Activated T-cell treated with anti-CD3 and anti-CD28 coated beads, Interleukin-2, amount 50 U/mL, for 24 hours (primary cell): ENCODE measurements around the gene PCDHA2.
"Not testable (repeated sequence)": the region's sequence is repeated elsewhere in the genome, so short reads cannot be mapped to it uniquely, and the experiment has no call there.

Source experiments
- DNase-seq: peaks from one replicate; pipeline ENCODE4 v3.0.0-alpha.2; 2020
- H3K27ac Mint-ChIP-seq: 2 replicates; pipeline ENCODE4 v1.8.0; 2020; ENCODE audit warnings: mild to moderate bottlenecking, mixed read lengths
- H3K27me3 Mint-ChIP-seq: 2 replicates; pipeline ENCODE4 v1.8.0; 2020; ENCODE audit warnings: mixed read lengths
- H3K36me3 Mint-ChIP-seq: 2 replicates; pipeline ENCODE4 v1.8.0; 2020; ENCODE audit warnings: low read depth, mixed read lengths
- H3K4me1 Mint-ChIP-seq: 2 replicates; pipeline ENCODE4 v1.8.0; 2020; ENCODE audit warnings: low read depth, mixed read lengths
- H3K4me3 Mint-ChIP-seq: 2 replicates; pipeline ENCODE4 v1.8.0; 2020; ENCODE audit warnings: mild to moderate bottlenecking, moderate library complexity, mixed read lengths
- H3K9me3 Mint-ChIP-seq: 2 replicates; pipeline ENCODE4 v1.8.0; 2020; ENCODE audit warnings: mixed read lengths

PCDHA2 gene

GRCh38 chr5:140801494-140801841, 6.8 kb downstream of the PCDHA2 start:
- DNase-seq: no peak
- H3K4me1 Mint-ChIP-seq: no peaks in the 10 kb centered on the region
- H3K27me3 Mint-ChIP-seq: peaks cover 57% of the 10 kb centered on the region
- peaks cover 18% of the 10 kb centered on the region for H3K36me3 Mint-ChIP-seq
- H3K27ac Mint-ChIP-seq: peak overlapping the region; percentile 22
- no peak overlapping the region for H3K4me3 Mint-ChIP-seq
- H3K9me3 Mint-ChIP-seq: peaks cover 34% of the 10 kb centered on the region

GRCh38 chr5:140802381-140802780, 7.7 kb downstream of the PCDHA2 start:
- H3K9me3 Mint-ChIP-seq: peaks cover 37% of the 10 kb centered on the region
- peaks cover 65% of the 10 kb centered on the region for H3K27me3 Mint-ChIP-seq
- H3K36me3 Mint-ChIP-seq: peaks cover 20% of the 10 kb centered on the region
- DNase-seq, H3K4me1 Mint-ChIP-seq, H3K4me3 Mint-ChIP-seq, H3K27ac Mint-ChIP-seq: not testable (repeated sequence)

- no peak overlapping the region for H3K4me3 Mint-ChIP-seq
- H3K9me3 Mint-ChIP-seq: peaks cover 40% of the 10 kb centered on the region
- no peak for DNase-seq
- peaks cover 70% of the 10 kb centered on the region for H3K27me3 Mint-ChIP-seq
- peaks cover 20% of the 10 kb centered on the region for H3K36me3 Mint-ChIP-seq
- peaks cover 3% of the 10 kb centered on the region for H3K4me1 Mint-ChIP-seq
- H3K27ac Mint-ChIP-seq: no peak overlapping the region
These were observed 8.2 kb downstream of the PCDHA2 start for GRCh38 chr5:140802781-140803271.

- no peak within 1 kb of the TSS for H3K27ac Mint-ChIP-seq
- H3K27me3 Mint-ChIP-seq: peaks cover 51% of the 10 kb centered on the region
- H3K9me3 Mint-ChIP-seq: peaks cover 35% of the 10 kb centered on the region
- H3K36me3 Mint-ChIP-seq: peaks cover 8% of the 10 kb centered on the region
- DNase-seq: no peak
- peaks cover 3% of the 10 kb centered on the region for H3K4me1 Mint-ChIP-seq
- no peak within 1 kb of the TSS for H3K4me3 Mint-ChIP-seq
These were observed 12.5 kb downstream of the PCDHA2 start, which contains the start of gene PCDHA4 for GRCh38 chr5:140806834-140807775. Gene PCDHA4, plus strand, starts transcription at chr5:140807068.

GRCh38 chr5:140808241-140808888, 13.7 kb downstream of the PCDHA2 start:
- not testable (repeated sequence) for H3K36me3 Mint-ChIP-seq

GRCh38 chr5:140808889-140809291, 14.2 kb downstream of the PCDHA2 start:
- DNase-seq: no peak
- Mint-ChIP-seq H3K27me3 (peaks cover 44% of the 10 kb centered on the region), H3K27ac (no peak overlapping the region), H3K9me3 (peaks cover 33% of the 10 kb centered on the region), H3K4me1 (peaks cover 3% of the 10 kb centered on the region), H3K4me3 (no peak overlapping the region), H3K36me3 (peaks cover 2% of the 10 kb centered on the region)

More at GRCh38 chr5:140808241-140808888, 13.7 kb downstream of the PCDHA2 start:
- Mint-ChIP-seq H3K9me3 (peaks cover 38% of the 10 kb centered on the region), H3K27me3 (peaks cover 49% of the 10 kb centered on the region)
- not testable (repeated sequence) for H3K4me3 Mint-ChIP-seq, H3K27ac Mint-ChIP-seq, DNase-seq, H3K4me1 Mint-ChIP-seq

- Mint-ChIP-seq H3K27me3 (peaks cover 28% of the 10 kb centered on the region), H3K36me3 (peaks cover 6% of the 10 kb centered on the region), H3K27ac (no peak within 1 kb of the TSS), H3K9me3 (peaks cover 17% of the 10 kb centered on the region), H3K4me3 (no peak within 1 kb of the TSS), H3K4me1 (no peaks in the 10 kb centered on the region)
- DNase-seq: peak; percentile 32
These were observed 27.0 kb downstream of the PCDHA2 start, which contains the start of gene PCDHA5 for GRCh38 chr5:140821375-140822280. Gene PCDHA5, plus strand, starts transcription at chr5:140821613.

GRCh38 chr5:140822281-140822629, 27.6 kb downstream of the PCDHA2 start:
- Mint-ChIP-seq H3K27ac (no peak overlapping the region), H3K9me3 (peaks cover 22% of the 10 kb centered on the region), H3K4me3 (no peak overlapping the region), H3K27me3 (peaks cover 34% of the 10 kb centered on the region), H3K4me1 (no peaks in the 10 kb centered on the region), H3K36me3 (peaks cover 6% of the 10 kb centered on the region)
- no peak for DNase-seq

- Mint-ChIP-seq H3K9me3 (peaks cover 24% of the 10 kb centered on the region), H3K27me3 (peaks cover 34% of the 10 kb centered on the region)
- DNase-seq, H3K27ac Mint-ChIP-seq, H3K4me1 Mint-ChIP-seq, H3K36me3 Mint-ChIP-seq, H3K4me3 Mint-ChIP-seq: not testable (repeated sequence)
These were observed 28.3 kb downstream of the PCDHA2 start for GRCh38 chr5:140822969-140823368.

GRCh38 chr5:140823475-140823874, 28.8 kb downstream of the PCDHA2 start:
- no peaks in the 10 kb centered on the region for H3K4me1 Mint-ChIP-seq
- peaks cover 28% of the 10 kb centered on the region for H3K9me3 Mint-ChIP-seq
- peaks cover 12% of the 10 kb centered on the region for H3K36me3 Mint-ChIP-seq
- H3K27ac Mint-ChIP-seq: no peak overlapping the region
- H3K27me3 Mint-ChIP-seq: peaks cover 37% of the 10 kb centered on the region
- DNase-seq: no peak
- H3K4me3 Mint-ChIP-seq: no peak overlapping the region

- H3K27ac Mint-ChIP-seq: no peak within 1 kb of the TSS
- H3K4me3 Mint-ChIP-seq: no peak within 1 kb of the TSS
- no peaks in the 10 kb centered on the region for H3K4me1 Mint-ChIP-seq
- peaks cover 58% of the 10 kb centered on the region for H3K27me3 Mint-ChIP-seq
- no peak for DNase-seq
- H3K36me3 Mint-ChIP-seq: peaks cover 14% of the 10 kb centered on the region
- peaks cover 32% of the 10 kb centered on the region for H3K9me3 Mint-ChIP-seq
These were observed 33.2 kb downstream of the PCDHA2 start, which contains the start of gene PCDHA6 for GRCh38 chr5:140827704-140828361. Gene PCDHA6, plus strand, starts transcription at chr5:140827960. Its CDS starts 132 bp downstream, at chr5:140828092.

- no peak for DNase-seq
- Mint-ChIP-seq H3K36me3 (peaks cover 14% of the 10 kb centered on the region), H3K27ac (no peak overlapping the region), H3K9me3 (peaks cover 34% of the 10 kb centered on the region), H3K4me1 (no peaks in the 10 kb centered on the region), H3K4me3 (no peak overlapping the region), H3K27me3 (peaks cover 62% of the 10 kb centered on the region)
These were observed 33.7 kb downstream of the PCDHA2 start for GRCh38 chr5:140828362-140828737.

GRCh38 chr5:140829511-140830501, 35.2 kb downstream of the PCDHA2 start:
- not testable (repeated sequence) for H3K27ac Mint-ChIP-seq, DNase-seq, H3K4me1 Mint-ChIP-seq, H3K4me3 Mint-ChIP-seq
- Mint-ChIP-seq H3K27me3 (peaks cover 73% of the 10 kb centered on the region), H3K36me3 (peaks cover 15% of the 10 kb centered on the region), H3K9me3 (peaks cover 40% of the 10 kb centered on the region)
